Activated CD4-positive, alpha-beta T cell treated with anti-CD3 and anti-CD28 coated beads, Interleukin-2, amount 10 ng/mL, durations not matched to agents 24 days and 14 days (primary cell): Measurements from ENCODE around the gene RDX. TPM values are rescaled to one million over a fixed set of nuclear protein-coding genes. Genes with fewer than 3 reads are reported as not detected.

Experiments used
- DNase-seq: peaks from one replicate; pipeline ENCODE4 v3.0.0; 2022
- H3K27ac Mint-ChIP-seq: one replicate; pipeline ENCODE4 v1.8.0; 2022; ENCODE audit warnings: mild to moderate bottlenecking, mixed read lengths
- H3K27me3 Mint-ChIP-seq: one replicate; pipeline ENCODE4 v1.8.0; 2022; ENCODE audit warnings: mixed read lengths
- H3K36me3 Mint-ChIP-seq: one replicate; pipeline ENCODE4 v1.8.0; 2022; ENCODE audit warnings: low read depth, mild to moderate bottlenecking, mixed read lengths
- H3K4me1 Mint-ChIP-seq: one replicate; pipeline ENCODE4 v1.8.0; 2021; ENCODE audit warnings: mixed read lengths
- H3K4me3 Mint-ChIP-seq: one replicate; pipeline ENCODE4 v1.8.0; 2022; ENCODE audit warnings: mild to moderate bottlenecking, moderate library complexity, mixed read lengths
- H3K9me3 Mint-ChIP-seq: one replicate; pipeline ENCODE4 v1.8.0; 2021; ENCODE audit warnings: mixed read lengths
- intact Hi-C: fragments of 100-400 bp; cut with micrococcal nuclease; formaldehyde crosslinking; loops from one replicate; pipeline ENCODE4 v1.15.1; 2023
- total RNA-seq: library from RNA; stranded (reverse); gene quantifications from 2 replicates; pipeline ENCODE4 v1.2.3, GENCODE V29; 2022

RDX gene
- total RNA-seq, 1 donor from 2014 or later = 88.4 TPM

GRCh38 chr11:110279881-110280280 is 16.5 kb downstream of the RDX start:
- Mint-ChIP-seq H3K27me3 (no peaks in the 10 kb centered on the region), H3K9me3 (no peaks in the 10 kb centered on the region), H3K36me3 (peaks cover 36% of the 10 kb centered on the region), H3K27ac (no peak overlapping the region), H3K4me1 (peaks cover 11% of the 10 kb centered on the region), H3K4me3 (no peak overlapping the region)
- intact Hi-C loops = no loop called here
- no peak for DNase-seq

- peaks cover 15% of the 10 kb centered on the region for H3K4me1 Mint-ChIP-seq
- no peak for DNase-seq
- no peak overlapping the region for H3K27ac Mint-ChIP-seq
- H3K9me3 Mint-ChIP-seq = no peaks in the 10 kb centered on the region
- H3K27me3 Mint-ChIP-seq = no peaks in the 10 kb centered on the region
- H3K36me3 Mint-ChIP-seq = peaks cover 56% of the 10 kb centered on the region
- intact Hi-C loops = no loop called here
- no peak overlapping the region for H3K4me3 Mint-ChIP-seq
Observed at GRCh38 chr11:110272919-110273318, 23.5 kb downstream of the RDX start.

GRCh38 chr11:110269996-110270395 is 26.4 kb downstream of the RDX start:
- intact Hi-C loops = no loop called here
- Mint-ChIP-seq H3K27ac (no peak overlapping the region), H3K9me3 (no peaks in the 10 kb centered on the region), H3K27me3 (no peaks in the 10 kb centered on the region), H3K4me1 (peaks cover 20% of the 10 kb centered on the region), H3K36me3 (peaks cover 43% of the 10 kb centered on the region), H3K4me3 (no peak overlapping the region)
- no peak for DNase-seq

- no peak for DNase-seq
- peaks cover 44% of the 10 kb centered on the region for H3K36me3 Mint-ChIP-seq
- H3K9me3 Mint-ChIP-seq = no peaks in the 10 kb centered on the region
- intact Hi-C loops = no loop called here
- H3K4me3 Mint-ChIP-seq = no peak overlapping the region
- H3K27ac Mint-ChIP-seq = no peak overlapping the region
- peaks cover 16% of the 10 kb centered on the region for H3K4me1 Mint-ChIP-seq
- H3K27me3 Mint-ChIP-seq = no peaks in the 10 kb centered on the region
Observed at GRCh38 chr11:110268441-110268840, 28.0 kb downstream of the RDX start.

GRCh38 chr11:110262072-110262403 is 34.4 kb downstream of the RDX start:
- H3K9me3 Mint-ChIP-seq = no peaks in the 10 kb centered on the region
- no peak overlapping the region for H3K4me3 Mint-ChIP-seq
- DNase-seq = no peak
- no peak overlapping the region for H3K27ac Mint-ChIP-seq
- intact Hi-C loops = no loop called here
- H3K27me3 Mint-ChIP-seq = no peaks in the 10 kb centered on the region
- peaks cover 58% of the 10 kb centered on the region for H3K36me3 Mint-ChIP-seq
- peaks cover 8% of the 10 kb centered on the region for H3K4me1 Mint-ChIP-seq

- intact Hi-C loops = no loop called here
- no peaks in the 10 kb centered on the region for H3K27me3 Mint-ChIP-seq
- H3K27ac Mint-ChIP-seq = no peak overlapping the region
- no peak overlapping the region for H3K4me3 Mint-ChIP-seq
- no peaks in the 10 kb centered on the region for H3K9me3 Mint-ChIP-seq
- peaks cover 8% of the 10 kb centered on the region for H3K4me1 Mint-ChIP-seq
- peaks cover 59% of the 10 kb centered on the region for H3K36me3 Mint-ChIP-seq
- no peak for DNase-seq
Observed at GRCh38 chr11:110261195-110262071, 35.0 kb downstream of the RDX start.

- Mint-ChIP-seq H3K9me3 (no peaks in the 10 kb centered on the region), H3K4me3 (no peak overlapping the region), H3K36me3 (peaks cover 41% of the 10 kb centered on the region), H3K4me1 (peaks cover 2% of the 10 kb centered on the region), H3K27me3 (no peaks in the 10 kb centered on the region), H3K27ac (no peak overlapping the region)
- intact Hi-C loops = no loop called here
- no peak for DNase-seq
Observed at GRCh38 chr11:110253525-110253924, 42.9 kb downstream of the RDX start.

- Mint-ChIP-seq H3K27ac (no peak overlapping the region), H3K27me3 (no peaks in the 10 kb centered on the region), H3K4me1 (peaks cover 2% of the 10 kb centered on the region), H3K4me3 (no peak overlapping the region), H3K9me3 (no peaks in the 10 kb centered on the region), H3K36me3 (peaks cover 34% of the 10 kb centered on the region)
- no peak for DNase-seq
- intact Hi-C loops = no loop called here
Observed at GRCh38 chr11:110251836-110252235, 44.6 kb downstream of the RDX start.

GRCh38 chr11:110250168-110250567 is 46.2 kb downstream of the RDX start:
- no peak for DNase-seq
- Mint-ChIP-seq H3K27me3 (no peaks in the 10 kb centered on the region), H3K36me3 (peaks cover 28% of the 10 kb centered on the region), H3K4me3 (no peak overlapping the region), H3K9me3 (no peaks in the 10 kb centered on the region), H3K27ac (no peak overlapping the region), H3K4me1 (peaks cover 3% of the 10 kb centered on the region)
- intact Hi-C loops = no loop called here

GRCh38 chr11:110249766-110250165 is 46.6 kb downstream of the RDX start:
- DNase-seq = no peak
- Mint-ChIP-seq H3K9me3 (no peaks in the 10 kb centered on the region), H3K27me3 (no peaks in the 10 kb centered on the region), H3K36me3 (peaks cover 28% of the 10 kb centered on the region), H3K27ac (no peak overlapping the region), H3K4me3 (no peak overlapping the region), H3K4me1 (peaks cover 3% of the 10 kb centered on the region)
- intact Hi-C loops = loop anchor here (5.0 kb wide), 1 partner anchor 42 kb away; no protein-coding TSS in a partner anchor

GRCh38 chr11:110249066-110249465 is 47.3 kb downstream of the RDX start:
- Mint-ChIP-seq H3K9me3 (no peaks in the 10 kb centered on the region), H3K4me1 (peaks cover 3% of the 10 kb centered on the region), H3K4me3 (no peak overlapping the region), H3K27ac (no peak overlapping the region), H3K36me3 (peaks cover 27% of the 10 kb centered on the region), H3K27me3 (no peaks in the 10 kb centered on the region)
- DNase-seq = no peak
- intact Hi-C loops = loop anchor here (5.0 kb wide), 1 partner anchor 42 kb away; no protein-coding TSS in a partner anchor

GRCh38 chr11:110243791-110244190 is 52.6 kb downstream of the RDX start:
- H3K4me1 Mint-ChIP-seq = peaks cover 9% of the 10 kb centered on the region
- no peaks in the 10 kb centered on the region for H3K9me3 Mint-ChIP-seq
- peaks cover 39% of the 10 kb centered on the region for H3K36me3 Mint-ChIP-seq
- no peaks in the 10 kb centered on the region for H3K27me3 Mint-ChIP-seq
- intact Hi-C loops = no loop called here
- no peak overlapping the region for H3K27ac Mint-ChIP-seq
- DNase-seq = no peak
- no peak overlapping the region for H3K4me3 Mint-ChIP-seq

GRCh38 chr11:110242746-110243145 is 53.7 kb downstream of the RDX start:
- H3K4me1 Mint-ChIP-seq = peaks cover 9% of the 10 kb centered on the region
- H3K9me3 Mint-ChIP-seq = no peaks in the 10 kb centered on the region
- no peaks in the 10 kb centered on the region for H3K27me3 Mint-ChIP-seq
- no peak for DNase-seq
- H3K4me3 Mint-ChIP-seq = no peak overlapping the region
- peaks cover 40% of the 10 kb centered on the region for H3K36me3 Mint-ChIP-seq
- H3K27ac Mint-ChIP-seq = no peak overlapping the region
- intact Hi-C loops = no loop called here

GRCh38 chr11:110242188-110242587 is 54.2 kb downstream of the RDX start:
- H3K9me3 Mint-ChIP-seq = no peaks in the 10 kb centered on the region
- H3K4me3 Mint-ChIP-seq = no peak overlapping the region
- no peak for DNase-seq
- intact Hi-C loops = no loop called here
- peaks cover 11% of the 10 kb centered on the region for H3K4me1 Mint-ChIP-seq
- H3K36me3 Mint-ChIP-seq = peaks cover 42% of the 10 kb centered on the region
- H3K27ac Mint-ChIP-seq = no peak overlapping the region
- H3K27me3 Mint-ChIP-seq = no peaks in the 10 kb centered on the region

- Mint-ChIP-seq H3K27ac (no peak overlapping the region), H3K4me3 (no peak overlapping the region), H3K27me3 (no peaks in the 10 kb centered on the region), H3K4me1 (peaks cover 6% of the 10 kb centered on the region), H3K36me3 (peaks cover 56% of the 10 kb centered on the region), H3K9me3 (no peaks in the 10 kb centered on the region)
- DNase-seq = no peak
- intact Hi-C loops = no loop called here
Observed at GRCh38 chr11:110235966-110236365, 60.4 kb downstream of the RDX start.
